ENCODE measurements around the gene CAGE1. TPM values are rescaled to one million over a fixed set of nuclear protein-coding genes. Genes with fewer than 3 reads are reported as not detected.
"Not testable (repeated sequence)": the region's sequence is repeated elsewhere in the genome, so short reads cannot be mapped to it uniquely, and the experiment has no call there.

CAGE1 gene
- polyA plus RNA-seq, 12 donors = 0.12 to 0.36 (median 0.19) TPM; not detected in 9

GRCh38 chr6:7410851-7411250 is 21.3 kb upstream of the CAGE1 start:
- no peak for DNase-seq

GRCh38 chr6:7409740-7410139 is 20.2 kb upstream of the CAGE1 start:
- DNase-seq = no peak

GRCh38 chr6:7406743-7407142 is 17.2 kb upstream of the CAGE1 start:
- no peak for DNase-seq

GRCh38 chr6:7404546-7404945 is 15.0 kb upstream of the CAGE1 start:
- no peak for DNase-seq

GRCh38 chr6:7402716-7403115 is 13.2 kb upstream of the CAGE1 start:
- no peak for DNase-seq

GRCh38 chr6:7401075-7401474 is 11.5 kb upstream of the CAGE1 start:
- DNase-seq = no peak

GRCh38 chr6:7392402-7392801 is 2.9 kb upstream of the CAGE1 start:
- DNase-seq = no peak

GRCh38 chr6:7391151-7391550 is 1.6 kb upstream of the CAGE1 start:
- DNase-seq = no peak

- DNase-seq = no peak
Measured at GRCh38 chr6:7390226-7390878, 810 bp upstream of the CAGE1 start.

GRCh38 chr6:7389162-7389450 is 436 bp downstream of the CAGE1 start:
- no peak for DNase-seq

- no peak for DNase-seq
Measured at GRCh38 chr6:7381092-7381491, 8.4 kb downstream of the CAGE1 start.

- no peak for DNase-seq
Measured at GRCh38 chr6:7378740-7379139, 10.8 kb downstream of the CAGE1 start.

- DNase-seq = no peak
Measured at GRCh38 chr6:7377961-7378360, 11.6 kb downstream of the CAGE1 start.

- no peak for DNase-seq
Measured at GRCh38 chr6:7373739-7374138, 15.8 kb downstream of the CAGE1 start.

- DNase-seq = no peak
Measured at GRCh38 chr6:7367408-7367807, 22.1 kb downstream of the CAGE1 start.

GRCh38 chr6:7351916-7352315 is 37.6 kb downstream of the CAGE1 start:
- not testable (repeated sequence) for DNase-seq

GRCh38 chr6:7350591-7350990 is 39.0 kb downstream of the CAGE1 start:
- DNase-seq = not testable (repeated sequence)

GRCh38 chr6:7347551-7347997 is 42.0 kb downstream of the CAGE1 start:
- DNase-seq = not testable (repeated sequence)

GRCh38 chr6:7344773-7345450 is 44.6 kb downstream of the CAGE1 start:
- not testable (repeated sequence) for DNase-seq

- DNase-seq = no peak
Measured at GRCh38 chr6:7343546-7344475, 45.7 kb downstream of the CAGE1 start.

GRCh38 chr6:7341989-7342742 is 47.4 kb downstream of the CAGE1 start:
- no peak for DNase-seq

GRCh38 chr6:7341271-7341670 is 48.3 kb downstream of the CAGE1 start:
- DNase-seq = no peak
